GM10847 (cell line): ENCODE results near the gene MON1B.

Source experiments
- POLR2A ChIP-seq: IDR thresholded peaks from 2 replicates; pipeline ENCODE4 v1.6.1; 2011; ENCODE audit not compliant: insufficient read length; ENCODE audit errors: extremely low read depth

The MON1B gene

GRCh38 chr16:77221482-77221881 is 30.5 kb downstream of the MON1B start:
- no peak for TF ChIP-seq POLR2A

- no peak for TF ChIP-seq POLR2A
Observed at GRCh38 chr16:77223184-77223583, 32.2 kb downstream of the MON1B start.

- no peak for TF ChIP-seq POLR2A
Observed at GRCh38 chr16:77225182-77225581, 34.2 kb downstream of the MON1B start.

- no peak for TF ChIP-seq POLR2A
Observed at GRCh38 chr16:77227745-77228144, 36.8 kb downstream of the MON1B start.

- TF ChIP-seq POLR2A = no peak
Observed at GRCh38 chr16:77231047-77231446, 40.1 kb downstream of the MON1B start.

GRCh38 chr16:77233799-77234519 is 43.0 kb downstream of the MON1B start:
- no peak for TF ChIP-seq POLR2A

GRCh38 chr16:77234611-77235010 is 43.6 kb downstream of the MON1B start:
- no peak for TF ChIP-seq POLR2A

- no peak for TF ChIP-seq POLR2A
Observed at GRCh38 chr16:77236063-77236511, 45.1 kb downstream of the MON1B start.

- TF ChIP-seq POLR2A = no peak
Observed at GRCh38 chr16:77238593-77238992, 47.6 kb downstream of the MON1B start.

GRCh38 chr16:77246150-77246549 is 55.2 kb downstream of the MON1B start:
- TF ChIP-seq POLR2A = no peak

GRCh38 chr16:77250400-77250799 is 59.4 kb downstream of the MON1B start:
- TF ChIP-seq POLR2A = no peak
